HEK293 (cell line): ENCODE results near the gene DHX16.

Source experiments
- HOXC10 ChIP-seq: sonication (generic); formaldehyde crosslinking; IDR thresholded peaks from 2 replicates; pipeline ENCODE4 v1.8.1; 2023; ENCODE audit warnings: mild to moderate bottlenecking, missing genetic modification reagents
- OVOL3 ChIP-seq: fragments of 450-650 bp; formaldehyde crosslinking; IDR thresholded peaks from 2 replicates; pipeline ENCODE4 v1.5.1; 2016; ENCODE audit warnings: missing biosample characterization, missing genetic modification characterization
- SALL2 ChIP-seq: fragments of 450-650 bp; formaldehyde crosslinking; IDR thresholded peaks from 2 replicates; pipeline ENCODE4 v1.5.0; 2017; ENCODE audit warnings: missing biosample characterization, mild to moderate bottlenecking, missing genetic modification characterization, borderline replicate concordance
- SCRT2 ChIP-seq: fragments of 450-650 bp; formaldehyde crosslinking; IDR thresholded peaks from 2 replicates; pipeline ENCODE4 v1.5.1; 2016; ENCODE audit warnings: missing biosample characterization, missing genetic modification characterization
- ZBTB1 ChIP-seq: fragments of 450-650 bp; formaldehyde crosslinking; IDR thresholded peaks from 2 replicates; pipeline ENCODE4 v1.5.1; 2016; ENCODE audit warnings: missing biosample characterization, missing genetic modification characterization
- ZBTB7A ChIP-seq: fragments of 450-650 bp; formaldehyde crosslinking; IDR thresholded peaks from 2 replicates; pipeline ENCODE4 v1.5.1; 2016; ENCODE audit warnings: low read depth, missing biosample characterization, missing genetic modification characterization
- ZFP37 ChIP-seq: fragments of 450-650 bp; formaldehyde crosslinking; IDR thresholded peaks from 2 replicates; pipeline ENCODE4 v1.5.1; 2016; ENCODE audit warnings: missing biosample characterization, missing genetic modification characterization
- ZNF155 ChIP-seq: fragments of 450-650 bp; formaldehyde crosslinking; IDR thresholded peaks from 2 replicates; pipeline ENCODE4 v1.5.1; 2016; ENCODE audit warnings: missing biosample characterization, missing genetic modification characterization
- ZNF366 ChIP-seq: fragments of 450-650 bp; formaldehyde crosslinking; conservative IDR thresholded peaks from 2 replicates; pipeline ENCODE4 v1.5.1; 2016; ENCODE audit warnings: missing biosample characterization, missing genetic modification characterization
- ZNF391 ChIP-seq: fragments of 450-650 bp; formaldehyde crosslinking; IDR thresholded peaks from 2 replicates; pipeline ENCODE4 v1.5.1; 2016; ENCODE audit warnings: low read depth, missing biosample characterization, missing genetic modification characterization, borderline replicate concordance
- ZNF404 ChIP-seq: fragments of 450-650 bp; formaldehyde crosslinking; IDR thresholded peaks from 2 replicates; pipeline ENCODE4 v1.5.1; 2017; ENCODE audit warnings: missing biosample characterization, missing genetic modification characterization
- ZNF473 ChIP-seq: fragments of 450-650 bp; formaldehyde crosslinking; IDR thresholded peaks from 2 replicates; pipeline ENCODE4 v1.5.1; 2017; ENCODE audit warnings: missing biosample characterization, missing genetic modification characterization
- ZNF544 ChIP-seq: fragments of 450-650 bp; formaldehyde crosslinking; IDR thresholded peaks from 2 replicates; pipeline ENCODE4 v1.5.0; 2017; ENCODE audit warnings: missing biosample characterization, missing genetic modification characterization
- ZNF654 ChIP-seq: fragments of 450-650 bp; formaldehyde crosslinking; IDR thresholded peaks from 2 replicates; pipeline ENCODE4 v1.5.1; 2016; ENCODE audit warnings: low read depth, missing biosample characterization, missing genetic modification characterization
- ZNF664 ChIP-seq: fragments of 450-650 bp; formaldehyde crosslinking; IDR thresholded peaks from 2 replicates; pipeline ENCODE4 v1.5.1; 2016; ENCODE audit warnings: missing biosample characterization, missing genetic modification characterization
- ZNF670 ChIP-seq: fragments of 450-650 bp; formaldehyde crosslinking; IDR thresholded peaks from 2 replicates; pipeline ENCODE4 v1.5.1; 2016; ENCODE audit warnings: missing biosample characterization, missing genetic modification characterization, low read depth
- ZNF776 ChIP-seq: fragments of 450-650 bp; formaldehyde crosslinking; IDR thresholded peaks from 2 replicates; pipeline ENCODE4 v1.5.0; 2017; ENCODE audit warnings: missing biosample characterization, missing genetic modification characterization, borderline replicate concordance
- ZNF843 ChIP-seq: fragments of 450-650 bp; formaldehyde crosslinking; IDR thresholded peaks from 2 replicates; pipeline ENCODE4 v1.5.1; 2016; ENCODE audit warnings: missing biosample characterization, missing genetic modification characterization
- TF ChIP-seq, protein P1 (sequence below): fragments of 450-650 bp; formaldehyde crosslinking; IDR thresholded peaks from 2 replicates; pipeline ENCODE4 v1.5.1; 2016; ENCODE audit warnings: missing biosample characterization, missing genetic modification characterization, low read depth
- TF ChIP-seq, protein P2 (sequence below): fragments of 450-650 bp; formaldehyde crosslinking; IDR thresholded peaks from 2 replicates; pipeline ENCODE4 v1.5.1; 2017; ENCODE audit warnings: missing biosample characterization, missing genetic modification characterization
- TF ChIP-seq, protein P3 (sequence below): fragments of 450-650 bp; formaldehyde crosslinking; IDR thresholded peaks from 2 replicates; pipeline ENCODE4 v1.5.1; 2016; ENCODE audit warnings: missing biosample characterization, missing genetic modification characterization
- TF ChIP-seq, protein P4 (sequence below): fragments of 450-650 bp; formaldehyde crosslinking; IDR thresholded peaks from 2 replicates; pipeline ENCODE4 v1.5.1; 2016; ENCODE audit warnings: missing biosample characterization, missing genetic modification characterization
- TF ChIP-seq, protein P5 (sequence below): fragments of 450-650 bp; formaldehyde crosslinking; IDR thresholded peaks from 2 replicates; pipeline ENCODE4 v1.5.1; 2017; ENCODE audit warnings: missing biosample characterization, missing genetic modification characterization
- TF ChIP-seq, protein P6 (sequence below): fragments of 450-650 bp; formaldehyde crosslinking; IDR thresholded peaks from 2 replicates; pipeline ENCODE4 v1.5.0; 2017; ENCODE audit warnings: missing biosample characterization, missing genetic modification characterization, borderline replicate concordance
- TF ChIP-seq, protein P7 (sequence below): fragments of 450-650 bp; formaldehyde crosslinking; IDR thresholded peaks from 2 replicates; pipeline ENCODE4 v1.5.1; 2017; ENCODE audit warnings: missing biosample characterization, missing genetic modification characterization

The DHX16 gene

DNA sequence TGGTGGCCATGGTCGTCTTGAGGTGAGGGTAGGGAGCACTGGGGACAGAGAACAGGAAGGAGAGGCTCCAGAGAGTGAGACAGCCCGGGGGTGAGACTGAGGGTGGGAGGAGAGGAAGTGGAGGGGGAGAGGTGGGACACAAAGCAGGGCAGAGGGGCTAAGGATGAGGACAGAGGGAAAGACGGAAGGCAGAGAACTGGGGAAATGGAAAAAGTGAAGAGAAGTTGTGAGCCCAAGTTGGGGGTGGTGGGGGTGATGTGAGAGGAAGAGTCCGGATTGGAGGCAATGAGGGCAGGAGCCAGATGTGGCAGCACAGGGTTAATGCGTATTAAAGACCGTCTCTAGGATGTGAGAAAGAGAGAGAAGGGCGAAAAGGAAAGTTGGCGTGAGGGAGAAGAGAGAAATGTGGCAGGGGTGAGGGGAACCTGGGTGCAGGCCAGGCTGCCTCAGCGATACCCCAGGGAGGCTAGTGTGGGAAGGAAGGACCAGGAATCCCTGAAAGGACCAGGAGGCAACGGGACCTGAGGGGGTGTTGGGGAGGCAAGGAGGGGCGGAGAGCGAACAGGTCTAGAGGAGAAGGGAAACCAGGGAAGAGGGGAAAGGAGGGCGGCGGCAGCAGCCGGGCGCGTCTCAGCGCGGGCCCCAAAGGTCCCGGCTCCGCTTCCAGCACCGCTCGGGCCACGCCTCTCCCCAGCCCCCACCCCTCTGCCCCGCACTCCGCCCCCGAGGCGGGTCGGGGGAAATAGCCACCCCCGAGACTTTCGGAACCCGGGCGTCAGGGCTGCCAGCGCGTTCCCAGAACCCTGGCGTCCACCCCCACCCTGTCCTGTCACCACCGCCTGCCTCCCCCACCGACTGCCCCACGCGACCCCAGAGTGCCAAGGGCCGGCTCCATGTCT is 13.5 kb upstream of the DHX16 start, which contains the start of gene PPP1R18 (continued):
- TF ChIP-seq, protein P1, sequence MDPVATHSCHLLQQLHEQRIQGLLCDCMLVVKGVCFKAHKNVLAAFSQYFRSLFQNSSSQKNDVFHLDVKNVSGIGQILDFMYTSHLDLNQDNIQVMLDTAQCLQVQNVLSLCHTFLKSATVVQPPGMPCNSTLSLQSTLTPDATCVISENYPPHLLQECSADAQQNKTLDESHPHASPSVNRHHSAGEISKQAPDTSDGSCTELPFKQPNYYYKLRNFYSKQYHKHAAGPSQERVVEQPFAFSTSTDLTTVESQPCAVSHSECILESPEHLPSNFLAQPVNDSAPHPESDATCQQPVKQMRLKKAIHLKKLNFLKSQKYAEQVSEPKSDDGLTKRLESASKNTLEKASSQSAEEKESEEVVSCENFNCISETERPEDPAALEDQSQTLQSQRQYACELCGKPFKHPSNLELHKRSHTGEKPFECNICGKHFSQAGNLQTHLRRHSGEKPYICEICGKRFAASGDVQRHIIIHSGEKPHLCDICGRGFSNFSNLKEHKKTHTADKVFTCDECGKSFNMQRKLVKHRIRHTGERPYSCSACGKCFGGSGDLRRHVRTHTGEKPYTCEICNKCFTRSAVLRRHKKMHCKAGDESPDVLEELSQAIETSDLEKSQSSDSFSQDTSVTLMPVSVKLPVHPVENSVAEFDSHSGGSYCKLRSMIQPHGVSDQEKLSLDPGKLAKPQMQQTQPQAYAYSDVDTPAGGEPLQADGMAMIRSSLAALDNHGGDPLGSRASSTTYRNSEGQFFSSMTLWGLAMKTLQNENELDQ (tag by site-specific recombination): no peak
- TF ChIP-seq HOXC10: no peak
- TF ChIP-seq, protein P2, sequence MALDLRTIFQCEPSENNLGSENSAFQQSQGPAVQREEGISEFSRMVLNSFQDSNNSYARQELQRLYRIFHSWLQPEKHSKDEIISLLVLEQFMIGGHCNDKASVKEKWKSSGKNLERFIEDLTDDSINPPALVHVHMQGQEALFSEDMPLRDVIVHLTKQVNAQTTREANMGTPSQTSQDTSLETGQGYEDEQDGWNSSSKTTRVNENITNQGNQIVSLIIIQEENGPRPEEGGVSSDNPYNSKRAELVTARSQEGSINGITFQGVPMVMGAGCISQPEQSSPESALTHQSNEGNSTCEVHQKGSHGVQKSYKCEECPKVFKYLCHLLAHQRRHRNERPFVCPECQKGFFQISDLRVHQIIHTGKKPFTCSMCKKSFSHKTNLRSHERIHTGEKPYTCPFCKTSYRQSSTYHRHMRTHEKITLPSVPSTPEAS (tag by site-specific recombination): no peak
- no peak for TF ChIP-seq ZNF776 (tag by site-specific recombination)
- TF ChIP-seq ZNF654 (tag by site-specific recombination): no peak
- TF ChIP-seq ZNF404 (tag by site-specific recombination): no peak
- TF ChIP-seq ZNF843: no peak; the same call in 1 of the 2 replicates
- TF ChIP-seq, protein P3, sequence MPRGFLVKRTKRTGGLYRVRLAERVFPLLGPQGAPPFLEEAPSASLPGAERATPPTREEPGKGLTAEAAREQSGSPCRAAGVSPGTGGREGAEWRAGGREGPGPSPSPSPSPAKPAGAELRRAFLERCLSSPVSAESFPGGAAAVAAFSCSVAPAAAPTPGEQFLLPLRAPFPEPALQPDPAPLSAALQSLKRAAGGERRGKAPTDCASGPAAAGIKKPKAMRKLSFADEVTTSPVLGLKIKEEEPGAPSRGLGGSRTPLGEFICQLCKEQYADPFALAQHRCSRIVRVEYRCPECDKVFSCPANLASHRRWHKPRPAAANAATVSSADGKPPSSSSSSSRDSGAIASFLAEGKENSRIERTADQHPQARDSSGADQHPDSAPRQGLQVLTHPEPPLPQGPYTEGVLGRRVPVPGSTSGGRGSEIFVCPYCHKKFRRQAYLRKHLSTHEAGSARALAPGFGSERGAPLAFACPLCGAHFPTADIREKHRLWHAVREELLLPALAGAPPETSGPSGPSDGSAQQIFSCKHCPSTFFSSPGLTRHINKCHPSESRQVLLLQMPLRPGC (tag by site-specific recombination): no peak
- TF ChIP-seq, protein P4, sequence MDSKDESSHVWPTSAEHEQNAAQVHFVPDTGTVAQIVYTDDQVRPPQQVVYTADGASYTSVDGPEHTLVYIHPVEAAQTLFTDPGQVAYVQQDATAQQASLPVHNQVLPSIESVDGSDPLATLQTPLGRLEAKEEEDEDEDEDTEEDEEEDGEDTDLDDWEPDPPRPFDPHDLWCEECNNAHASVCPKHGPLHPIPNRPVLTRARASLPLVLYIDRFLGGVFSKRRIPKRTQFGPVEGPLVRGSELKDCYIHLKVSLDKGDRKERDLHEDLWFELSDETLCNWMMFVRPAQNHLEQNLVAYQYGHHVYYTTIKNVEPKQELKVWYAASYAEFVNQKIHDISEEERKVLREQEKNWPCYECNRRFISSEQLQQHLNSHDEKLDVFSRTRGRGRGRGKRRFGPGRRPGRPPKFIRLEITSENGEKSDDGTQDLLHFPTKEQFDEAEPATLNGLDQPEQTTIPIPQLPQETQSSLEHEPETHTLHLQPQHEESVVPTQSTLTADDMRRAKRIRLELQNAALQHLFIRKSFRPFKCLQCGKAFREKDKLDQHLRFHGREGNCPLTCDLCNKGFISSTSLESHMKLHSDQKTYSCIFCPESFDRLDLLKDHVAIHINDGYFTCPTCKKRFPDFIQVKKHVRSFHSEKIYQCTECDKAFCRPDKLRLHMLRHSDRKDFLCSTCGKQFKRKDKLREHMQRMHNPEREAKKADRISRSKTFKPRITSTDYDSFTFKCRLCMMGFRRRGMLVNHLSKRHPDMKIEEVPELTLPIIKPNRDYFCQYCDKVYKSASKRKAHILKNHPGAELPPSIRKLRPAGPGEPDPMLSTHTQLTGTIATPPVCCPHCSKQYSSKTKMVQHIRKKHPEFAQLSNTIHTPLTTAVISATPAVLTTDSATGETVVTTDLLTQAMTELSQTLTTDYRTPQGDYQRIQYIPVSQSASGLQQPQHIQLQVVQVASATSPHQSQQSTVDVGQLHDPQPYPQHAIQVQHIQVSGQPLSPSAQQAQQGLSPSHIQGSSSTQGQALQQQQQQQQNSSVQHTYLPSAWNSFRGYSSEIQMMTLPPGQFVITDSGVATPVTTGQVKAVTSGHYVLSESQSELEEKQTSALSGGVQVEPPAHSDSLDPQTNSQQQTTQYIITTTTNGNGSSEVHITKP: peak; percentile 84
- TF ChIP-seq ZNF664 (tag by site-specific recombination): no peak
- no peak for TF ChIP-seq ZNF155 (tag by site-specific recombination)
- TF ChIP-seq ZFP37 (tag by site-specific recombination): no peak
- TF ChIP-seq, protein P5, sequence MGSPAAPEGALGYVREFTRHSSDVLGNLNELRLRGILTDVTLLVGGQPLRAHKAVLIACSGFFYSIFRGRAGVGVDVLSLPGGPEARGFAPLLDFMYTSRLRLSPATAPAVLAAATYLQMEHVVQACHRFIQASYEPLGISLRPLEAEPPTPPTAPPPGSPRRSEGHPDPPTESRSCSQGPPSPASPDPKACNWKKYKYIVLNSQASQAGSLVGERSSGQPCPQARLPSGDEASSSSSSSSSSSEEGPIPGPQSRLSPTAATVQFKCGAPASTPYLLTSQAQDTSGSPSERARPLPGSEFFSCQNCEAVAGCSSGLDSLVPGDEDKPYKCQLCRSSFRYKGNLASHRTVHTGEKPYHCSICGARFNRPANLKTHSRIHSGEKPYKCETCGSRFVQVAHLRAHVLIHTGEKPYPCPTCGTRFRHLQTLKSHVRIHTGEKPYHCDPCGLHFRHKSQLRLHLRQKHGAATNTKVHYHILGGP: no peak
- no peak for TF ChIP-seq OVOL3 (tag by site-specific recombination)
- no peak for TF ChIP-seq SALL2 (tag by site-specific recombination)
- no peak for TF ChIP-seq ZNF670 (tag by site-specific recombination)
- no peak for TF ChIP-seq ZNF473 (tag by site-specific recombination)
- TF ChIP-seq, protein P6, sequence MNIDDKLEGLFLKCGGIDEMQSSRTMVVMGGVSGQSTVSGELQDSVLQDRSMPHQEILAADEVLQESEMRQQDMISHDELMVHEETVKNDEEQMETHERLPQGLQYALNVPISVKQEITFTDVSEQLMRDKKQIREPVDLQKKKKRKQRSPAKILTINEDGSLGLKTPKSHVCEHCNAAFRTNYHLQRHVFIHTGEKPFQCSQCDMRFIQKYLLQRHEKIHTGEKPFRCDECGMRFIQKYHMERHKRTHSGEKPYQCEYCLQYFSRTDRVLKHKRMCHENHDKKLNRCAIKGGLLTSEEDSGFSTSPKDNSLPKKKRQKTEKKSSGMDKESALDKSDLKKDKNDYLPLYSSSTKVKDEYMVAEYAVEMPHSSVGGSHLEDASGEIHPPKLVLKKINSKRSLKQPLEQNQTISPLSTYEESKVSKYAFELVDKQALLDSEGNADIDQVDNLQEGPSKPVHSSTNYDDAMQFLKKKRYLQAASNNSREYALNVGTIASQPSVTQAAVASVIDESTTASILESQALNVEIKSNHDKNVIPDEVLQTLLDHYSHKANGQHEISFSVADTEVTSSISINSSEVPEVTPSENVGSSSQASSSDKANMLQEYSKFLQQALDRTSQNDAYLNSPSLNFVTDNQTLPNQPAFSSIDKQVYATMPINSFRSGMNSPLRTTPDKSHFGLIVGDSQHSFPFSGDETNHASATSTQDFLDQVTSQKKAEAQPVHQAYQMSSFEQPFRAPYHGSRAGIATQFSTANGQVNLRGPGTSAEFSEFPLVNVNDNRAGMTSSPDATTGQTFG (tag by site-specific recombination): no peak
- peak; percentile 84 for TF ChIP-seq ZNF366 (tag by site-specific recombination)
- TF ChIP-seq ZNF544 (tag by site-specific recombination): no peak
- TF ChIP-seq, protein P7, sequence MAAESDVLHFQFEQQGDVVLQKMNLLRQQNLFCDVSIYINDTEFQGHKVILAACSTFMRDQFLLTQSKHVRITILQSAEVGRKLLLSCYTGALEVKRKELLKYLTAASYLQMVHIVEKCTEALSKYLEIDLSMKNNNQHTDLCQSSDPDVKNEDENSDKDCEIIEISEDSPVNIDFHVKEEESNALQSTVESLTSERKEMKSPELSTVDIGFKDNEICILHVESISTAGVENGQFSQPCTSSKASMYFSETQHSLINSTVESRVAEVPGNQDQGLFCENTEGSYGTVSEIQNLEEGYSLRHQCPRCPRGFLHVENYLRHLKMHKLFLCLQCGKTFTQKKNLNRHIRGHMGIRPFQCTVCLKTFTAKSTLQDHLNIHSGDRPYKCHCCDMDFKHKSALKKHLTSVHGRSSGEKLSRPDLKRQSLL: no peak; the same call in 1 of the 2 replicates
- no peak for TF ChIP-seq SCRT2 (tag by site-specific recombination)
- TF ChIP-seq ZNF391 (tag by site-specific recombination): no peak
- TF ChIP-seq ZBTB1 (tag by site-specific recombination): no peak
- TF ChIP-seq ZBTB7A (tag by site-specific recombination): peak; percentile 46; the same call in 1 of the 2 replicates
